Mesothelial cell of epicardium (in vitro differentiated cells): ENCODE measurements around the gene GPR18. TPM values are rescaled to one million over a fixed set of nuclear protein-coding genes. Genes with fewer than 3 reads are reported as not detected.

Source experiments
- DNase-seq, 2 experiments: peaks; one replicate each; pipeline ENCODE4 v3.0.0; 2021; ENCODE audit warnings: low spot score in 2 of 2; ENCODE audit not compliant: unreplicated experiment in 2 of 2
- H3K27ac Mint-ChIP-seq: 2 replicates; pipeline ENCODE4 v1.8.0; 2021; ENCODE audit warnings: mixed read lengths
- H3K27me3 Mint-ChIP-seq: 2 replicates; pipeline ENCODE4 v1.8.0; 2021; ENCODE audit warnings: low read depth, mixed read lengths
- H3K36me3 Mint-ChIP-seq: 2 replicates; pipeline ENCODE4 v1.8.0; 2021; ENCODE audit warnings: mixed read lengths
- H3K4me1 Mint-ChIP-seq: 2 replicates; pipeline ENCODE4 v1.8.0; 2021; ENCODE audit warnings: mixed read lengths
- H3K4me3 Mint-ChIP-seq: 2 replicates; pipeline ENCODE4 v1.8.0; 2021; ENCODE audit warnings: mild to moderate bottlenecking, moderate library complexity, mixed read lengths
- H3K9me3 Mint-ChIP-seq: 2 replicates; pipeline ENCODE4 v1.8.0; 2021; ENCODE audit warnings: mixed read lengths
- total RNA-seq: library from RNA; stranded (reverse); gene quantifications from 3 replicates; pipeline ENCODE4 v1.2.1, GENCODE V29; 2021
- TF ChIP-seq, protein P1 (sequence below): fragments of 200-600 bp; sonication (generic); IDR thresholded peaks from one replicate; pipeline ENCODE4 v1.5.0; 2021; ENCODE audit warnings: antibody characterized with exemption; ENCODE audit not compliant: unreplicated experiment

GPR18 gene
- total RNA-seq, 1 donor from 2014 or later: not detected

DNA sequence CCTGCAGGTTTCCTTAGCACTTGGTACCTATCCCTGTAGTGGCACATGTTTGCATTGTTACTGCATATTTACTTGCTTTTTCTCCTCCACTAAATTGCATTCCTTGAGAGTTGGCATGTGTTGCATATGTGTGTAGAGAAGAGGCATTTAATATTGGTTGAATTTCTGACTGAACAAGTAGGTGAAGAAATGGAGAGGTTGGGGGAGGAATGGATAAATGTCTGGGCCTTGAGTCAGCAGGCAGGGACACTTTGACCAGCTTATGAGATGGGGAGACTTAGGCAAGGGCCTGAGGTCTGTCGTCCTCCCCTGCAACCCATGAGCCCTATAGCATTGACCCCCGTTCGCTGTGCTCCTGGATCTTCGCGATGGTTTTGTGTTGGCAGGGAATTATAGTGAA lies 2.0 kb upstream of the GPR18 start:
- no peaks in the 10 kb centered on the region for H3K9me3 Mint-ChIP-seq
- H3K27ac Mint-ChIP-seq: no peak overlapping the region

DNA sequence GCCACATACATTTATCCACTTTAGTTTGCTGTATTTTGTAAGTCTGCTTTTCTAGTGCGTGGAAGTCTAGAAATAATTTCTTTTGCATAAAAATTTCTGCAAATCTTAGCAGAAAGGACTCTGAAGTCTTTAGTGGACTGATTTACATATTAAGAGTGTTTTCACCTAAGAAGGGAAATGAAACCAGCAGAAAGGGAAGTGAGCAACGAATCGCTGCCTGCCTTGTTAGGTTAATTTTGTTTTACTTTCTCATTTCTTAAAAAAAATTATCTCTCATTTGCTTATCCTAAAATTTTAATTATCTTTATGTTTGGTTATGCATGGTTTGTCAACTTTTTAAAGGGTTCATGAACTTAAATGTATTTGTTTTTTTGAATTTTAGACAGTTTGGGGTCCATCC lies 767 bp upstream of the GPR18 start:
- Mint-ChIP-seq H3K27ac (no peak overlapping the region), H3K9me3 (no peaks in the 10 kb centered on the region), H3K36me3 (peaks cover 14% of the 10 kb centered on the region), H3K4me3 (no peak overlapping the region), H3K27me3 (no peaks in the 10 kb centered on the region), H3K4me1 (no peaks in the 10 kb centered on the region)
- TF ChIP-seq, protein P1, sequence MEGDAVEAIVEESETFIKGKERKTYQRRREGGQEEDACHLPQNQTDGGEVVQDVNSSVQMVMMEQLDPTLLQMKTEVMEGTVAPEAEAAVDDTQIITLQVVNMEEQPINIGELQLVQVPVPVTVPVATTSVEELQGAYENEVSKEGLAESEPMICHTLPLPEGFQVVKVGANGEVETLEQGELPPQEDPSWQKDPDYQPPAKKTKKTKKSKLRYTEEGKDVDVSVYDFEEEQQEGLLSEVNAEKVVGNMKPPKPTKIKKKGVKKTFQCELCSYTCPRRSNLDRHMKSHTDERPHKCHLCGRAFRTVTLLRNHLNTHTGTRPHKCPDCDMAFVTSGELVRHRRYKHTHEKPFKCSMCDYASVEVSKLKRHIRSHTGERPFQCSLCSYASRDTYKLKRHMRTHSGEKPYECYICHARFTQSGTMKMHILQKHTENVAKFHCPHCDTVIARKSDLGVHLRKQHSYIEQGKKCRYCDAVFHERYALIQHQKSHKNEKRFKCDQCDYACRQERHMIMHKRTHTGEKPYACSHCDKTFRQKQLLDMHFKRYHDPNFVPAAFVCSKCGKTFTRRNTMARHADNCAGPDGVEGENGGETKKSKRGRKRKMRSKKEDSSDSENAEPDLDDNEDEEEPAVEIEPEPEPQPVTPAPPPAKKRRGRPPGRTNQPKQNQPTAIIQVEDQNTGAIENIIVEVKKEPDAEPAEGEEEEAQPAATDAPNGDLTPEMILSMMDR: no peak
- DNase-seq: no peak

More for the DNA sequence above, 2.0 kb upstream of the GPR18 start:
- Mint-ChIP-seq H3K36me3 (peaks cover 8% of the 10 kb centered on the region), H3K4me1 (no peaks in the 10 kb centered on the region), H3K4me3 (no peak overlapping the region), H3K27me3 (no peaks in the 10 kb centered on the region)
- TF ChIP-seq, protein P1: no peak
- DNase-seq: no peak

DNA sequence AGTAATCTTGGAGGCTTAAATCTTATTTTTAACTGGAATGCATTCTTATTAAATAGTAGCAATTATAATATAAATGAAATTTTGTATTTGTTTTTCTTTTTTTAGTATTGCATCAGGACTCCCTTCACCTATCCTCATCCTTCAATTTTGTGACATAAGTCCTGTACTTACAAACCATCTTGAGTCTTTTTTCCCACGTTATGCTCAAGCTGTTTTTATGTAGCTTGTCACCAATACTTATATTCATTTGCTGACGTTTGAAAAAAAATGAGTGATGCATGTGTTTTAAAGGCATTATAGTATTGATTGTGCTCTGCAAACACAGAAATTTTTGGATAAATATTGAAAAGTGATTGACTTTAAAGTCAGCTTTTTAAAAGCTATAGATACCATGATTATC lies 888 bp downstream of the GPR18 start:
- DNase-seq: no peak
- H3K36me3 Mint-ChIP-seq: peaks cover 14% of the 10 kb centered on the region
- TF ChIP-seq, protein P1: no peak
- H3K27ac Mint-ChIP-seq: no peak overlapping the region
- H3K9me3 Mint-ChIP-seq: no peaks in the 10 kb centered on the region
- H3K27me3 Mint-ChIP-seq: no peaks in the 10 kb centered on the region
- H3K4me3 Mint-ChIP-seq: no peak overlapping the region
- H3K4me1 Mint-ChIP-seq: no peaks in the 10 kb centered on the region

DNA sequence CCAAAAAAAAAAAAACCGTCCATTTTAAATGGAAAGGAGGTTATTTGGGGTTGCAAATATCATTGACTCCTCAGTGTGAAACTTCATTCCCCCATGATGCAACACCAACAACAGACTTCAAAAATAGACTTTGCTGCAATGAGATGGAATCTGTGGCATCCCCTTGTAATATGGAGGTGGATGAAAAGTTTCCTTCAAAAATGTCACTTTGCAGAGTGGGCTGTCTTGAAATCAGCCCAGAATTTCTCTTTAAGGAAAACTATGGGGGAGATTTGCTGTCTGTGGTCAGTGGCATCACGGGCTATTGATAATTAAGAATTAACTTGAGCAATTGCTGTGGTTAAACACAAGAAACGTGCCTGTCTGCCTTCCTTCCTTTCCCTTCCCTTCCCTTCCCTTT lies 1.5 kb downstream of the GPR18 start:
- TF ChIP-seq, protein P1: no peak
- DNase-seq: no peak
- H3K27me3 Mint-ChIP-seq: no peaks in the 10 kb centered on the region
- no peaks in the 10 kb centered on the region for H3K9me3 Mint-ChIP-seq
- H3K27ac Mint-ChIP-seq: no peak overlapping the region
- H3K4me3 Mint-ChIP-seq: no peak overlapping the region
- H3K36me3 Mint-ChIP-seq: peaks cover 14% of the 10 kb centered on the region
- H3K4me1 Mint-ChIP-seq: no peaks in the 10 kb centered on the region

DNA sequence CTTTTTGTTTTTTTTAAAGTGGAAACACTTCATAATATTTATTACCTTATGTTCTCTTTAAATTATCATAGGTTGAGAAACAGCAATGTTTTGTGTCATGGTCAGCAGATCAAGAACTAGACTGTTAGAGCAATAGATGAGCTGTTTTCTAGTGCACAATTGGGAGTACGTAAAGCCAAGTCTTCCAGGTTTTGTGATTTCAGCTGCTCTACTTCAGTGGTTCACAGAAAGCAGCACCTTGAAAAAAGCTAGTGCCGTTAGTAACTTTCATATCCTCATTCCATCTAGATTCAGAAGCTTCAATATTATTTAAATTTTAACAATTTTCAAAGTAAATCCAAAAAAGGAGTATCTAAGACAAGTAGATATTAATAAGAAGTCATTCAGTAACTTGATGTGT lies 1.9 kb downstream of the GPR18 start:
- no peak for DNase-seq
- Mint-ChIP-seq H3K4me1 (no peaks in the 10 kb centered on the region), H3K9me3 (no peaks in the 10 kb centered on the region), H3K4me3 (no peak overlapping the region), H3K36me3 (peaks cover 14% of the 10 kb centered on the region), H3K27ac (no peak overlapping the region), H3K27me3 (no peaks in the 10 kb centered on the region)
- TF ChIP-seq, protein P1: no peak

DNA sequence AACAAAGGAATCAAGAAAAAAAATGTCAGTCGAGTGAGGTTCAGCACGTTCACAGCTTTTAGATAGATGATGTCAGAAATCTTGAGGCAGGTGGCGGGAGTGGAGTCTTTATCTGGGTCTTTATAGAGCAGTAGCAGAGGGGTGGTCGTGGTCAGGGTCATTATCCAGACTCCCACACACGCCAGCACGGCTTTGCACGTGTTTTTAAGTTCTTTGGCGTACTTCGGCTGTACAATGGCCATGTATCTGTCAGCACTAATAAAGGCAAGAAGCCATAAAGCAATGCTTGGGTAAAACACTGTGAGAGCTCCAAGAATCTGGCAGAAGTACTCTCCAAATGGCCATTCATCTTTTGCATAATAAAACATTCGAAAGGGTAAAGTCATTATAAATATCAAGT lies 2.9 kb downstream of the GPR18 start:
- DNase-seq: no peak
- peaks cover 14% of the 10 kb centered on the region for H3K36me3 Mint-ChIP-seq
- no peaks in the 10 kb centered on the region for H3K9me3 Mint-ChIP-seq
- no peak overlapping the region for H3K27ac Mint-ChIP-seq
- H3K27me3 Mint-ChIP-seq: no peaks in the 10 kb centered on the region
- TF ChIP-seq, protein P1: no peak
- H3K4me3 Mint-ChIP-seq: no peak overlapping the region
- H3K4me1 Mint-ChIP-seq: no peaks in the 10 kb centered on the region
